ENCODE data around the gene ICAM4.

ICAM4 gene

GRCh38 chr19:10290876-10291553 lies 4.3 kb downstream of the ICAM4 start:
- DNase-seq (ENCODE audit: low spot score), result peak; percentile 82

- no peak for DNase-seq (ENCODE audit: low spot score)
Measured at GRCh38 chr19:10291554-10292205, 4.9 kb downstream of the ICAM4 start.

- DNase-seq (ENCODE audit: low spot score), result peak; percentile 90
Measured at GRCh38 chr19:10292206-10292788, 5.5 kb downstream of the ICAM4 start.

- DNase-seq (ENCODE audit: low spot score), result no peak
Measured at GRCh38 chr19:10292789-10293636, 6.3 kb downstream of the ICAM4 start.

- DNase-seq (ENCODE audit: low spot score), result no peak
Measured at GRCh38 chr19:10293637-10294367, 7.0 kb downstream of the ICAM4 start.

- no peak for DNase-seq (ENCODE audit: low spot score)
Measured at GRCh38 chr19:10294368-10294697, 7.6 kb downstream of the ICAM4 start.

GRCh38 chr19:10295305-10295846 lies 8.6 kb downstream of the ICAM4 start:
- DNase-seq (ENCODE audit: low spot score), result no peak

- no peak for DNase-seq (ENCODE audit: low spot score)
Measured at GRCh38 chr19:10295847-10296591, 9.3 kb downstream of the ICAM4 start.

- DNase-seq (ENCODE audit: low spot score), result no peak
Measured at GRCh38 chr19:10299545-10300458, 13.0 kb downstream of the ICAM4 start.

- DNase-seq (ENCODE audit: low spot score), result no peak
Measured at GRCh38 chr19:10305139-10305806, 18.5 kb downstream of the ICAM4 start.

GRCh38 chr19:10306327-10306726 lies 19.6 kb downstream of the ICAM4 start:
- DNase-seq (ENCODE audit: low spot score), result no peak

GRCh38 chr19:10309423-10309822 lies 22.7 kb downstream of the ICAM4 start, which contains the start of gene ZGLP1:
ZGLP1 (minus strand) TSS chr19:10309815.
- DNase-seq (ENCODE audit: low spot score), result no peak

- peak; percentile 94 for DNase-seq (ENCODE audit: low spot score)
Measured at GRCh38 chr19:10315335-10316214, 28.8 kb downstream of the ICAM4 start, which contains the start of gene FDX2. FDX2 (minus strand) TSS chr19:10316015; CDS start chr19:10315996, 19 bp downstream.

- no peak for DNase-seq (ENCODE audit: low spot score)
Measured at GRCh38 chr19:10316229-10317044, 29.7 kb downstream of the ICAM4 start.

- DNase-seq (ENCODE audit: low spot score), result no peak
Measured at GRCh38 chr19:10317045-10317856, 30.5 kb downstream of the ICAM4 start.

GRCh38 chr19:10317857-10318462 lies 31.2 kb downstream of the ICAM4 start:
- no peak for DNase-seq (ENCODE audit: low spot score)

Measured in hepatic stellate cell (primary cell).